HuH-7 (cell line): ENCODE measurements around the gene NSUN6.
A peak's percentile ranks its signal among the peaks of the same experiment; 100 is the strongest.

Experiments used
- DNase-seq: peaks from one replicate; pipeline ENCODE4 v3.0.0; 2011; ENCODE audit warnings: low spot score

Gene NSUN6

GRCh38 chr10:18563003-18563726, 88.2 kb downstream of the NSUN6 start:
- no peak for DNase-seq

GRCh38 chr10:18561861-18562551, 89.4 kb downstream of the NSUN6 start:
- DNase-seq, result no peak

GRCh38 chr10:18557960-18558359, 93.4 kb downstream of the NSUN6 start:
- no peak for DNase-seq

GRCh38 chr10:18556522-18557147, 94.8 kb downstream of the NSUN6 start:
- DNase-seq, result no peak

GRCh38 chr10:18554479-18554878, 96.9 kb downstream of the NSUN6 start:
- no peak for DNase-seq

GRCh38 chr10:18551473-18551872, 99.9 kb downstream of the NSUN6 start:
- no peak for DNase-seq

GRCh38 chr10:18549105-18549504, 102.3 kb downstream of the NSUN6 start:
- DNase-seq, result no peak

- no peak for DNase-seq
Measured at GRCh38 chr10:18545621-18546305, 105.6 kb downstream of the NSUN6 start.

- DNase-seq, result no peak
Measured at GRCh38 chr10:18542832-18543231, 108.6 kb downstream of the NSUN6 start.

GRCh38 chr10:18540195-18540594, 111.2 kb downstream of the NSUN6 start:
- DNase-seq, result no peak

- no peak for DNase-seq
Measured at GRCh38 chr10:18539335-18539734, 112.1 kb downstream of the NSUN6 start.

GRCh38 chr10:18533896-18534295, 117.5 kb downstream of the NSUN6 start:
- no peak for DNase-seq

- DNase-seq, result no peak
Measured at GRCh38 chr10:18532881-18533535, 118.4 kb downstream of the NSUN6 start.

- DNase-seq, result no peak
Measured at GRCh38 chr10:18528292-18528691, 123.1 kb downstream of the NSUN6 start.

GRCh38 chr10:18527687-18528086, 123.7 kb downstream of the NSUN6 start:
- DNase-seq, result no peak

GRCh38 chr10:18523858-18524257, 127.5 kb downstream of the NSUN6 start:
- no peak for DNase-seq

GRCh38 chr10:18523025-18523424, 128.4 kb downstream of the NSUN6 start:
- peak; percentile 5 for DNase-seq

GRCh38 chr10:18516851-18517250, 134.5 kb downstream of the NSUN6 start:
- DNase-seq, result no peak

- DNase-seq, result no peak
Measured at GRCh38 chr10:18514537-18514936, 136.8 kb downstream of the NSUN6 start.

- DNase-seq, result no peak
Measured at GRCh38 chr10:18508587-18508986, 142.8 kb downstream of the NSUN6 start.

GRCh38 chr10:18505456-18506118, 145.8 kb downstream of the NSUN6 start:
- DNase-seq, result no peak

GRCh38 chr10:18504161-18504560, 147.2 kb downstream of the NSUN6 start:
- no peak for DNase-seq
